Renal pelvis (tissue), 4 donors: Measurements from ENCODE around the gene CECR2. TPM values are rescaled to one million over a fixed set of nuclear protein-coding genes. Genes with fewer than 3 reads are reported as not detected.
"Not testable (repeated sequence)": the region's sequence is repeated elsewhere in the genome, so short reads cannot be mapped to it uniquely, and the experiment has no call there.

Experiments
- DNase-seq: peaks from one replicate; pipeline ENCODE4 v3.0.0-alpha.2; 2013
- polyA plus RNA-seq, 3 donors: library from polyadenylated mRNA; unstranded; fragments of 120-200 nt; gene quantifications; one replicate each; pipeline ENCODE4 v1.2.1, GENCODE V29; 2013; ENCODE audit not compliant: insufficient read length in 3 of 3

Gene CECR2
- polyA plus RNA-seq, 3 donors = 12.3 to 23.0 (median 21.7) TPM

- no peak for DNase-seq
Measured at GRCh38 chr22:17400305-17400704, 31.0 kb downstream of the CECR2 start.

GRCh38 chr22:17401728-17402127 is 32.5 kb downstream of the CECR2 start:
- DNase-seq = no peak

GRCh38 chr22:17402293-17402692 is 33.0 kb downstream of the CECR2 start:
- no peak for DNase-seq

GRCh38 chr22:17403906-17404305 is 34.6 kb downstream of the CECR2 start:
- DNase-seq = no peak

GRCh38 chr22:17407643-17408042 is 38.4 kb downstream of the CECR2 start:
- no peak for DNase-seq

- DNase-seq = no peak
Measured at GRCh38 chr22:17410576-17410975, 41.3 kb downstream of the CECR2 start.

- no peak for DNase-seq
Measured at GRCh38 chr22:17411213-17411612, 42.0 kb downstream of the CECR2 start.

GRCh38 chr22:17412232-17412631 is 43.0 kb downstream of the CECR2 start:
- no peak for DNase-seq

GRCh38 chr22:17418890-17419324 is 49.6 kb downstream of the CECR2 start:
- DNase-seq = no peak

- no peak for DNase-seq
Measured at GRCh38 chr22:17419348-17419747, 50.1 kb downstream of the CECR2 start.

- DNase-seq = no peak
Measured at GRCh38 chr22:17422736-17423343, 53.6 kb downstream of the CECR2 start.

GRCh38 chr22:17423616-17424015 is 54.4 kb downstream of the CECR2 start:
- no peak for DNase-seq

- not testable (repeated sequence) for DNase-seq
Measured at GRCh38 chr22:17427528-17427927, 58.3 kb downstream of the CECR2 start.

- no peak for DNase-seq
Measured at GRCh38 chr22:17429516-17429915, 60.3 kb downstream of the CECR2 start.

GRCh38 chr22:17430412-17430811 is 61.2 kb downstream of the CECR2 start:
- no peak for DNase-seq

GRCh38 chr22:17431179-17431578 is 61.9 kb downstream of the CECR2 start:
- no peak for DNase-seq

GRCh38 chr22:17434856-17435255 is 65.6 kb downstream of the CECR2 start:
- no peak for DNase-seq

- no peak for DNase-seq
Measured at GRCh38 chr22:17435375-17435774, 66.1 kb downstream of the CECR2 start.

- DNase-seq = no peak
Measured at GRCh38 chr22:17436382-17436980, 67.2 kb downstream of the CECR2 start.

- DNase-seq = no peak
Measured at GRCh38 chr22:17436981-17437412, 67.7 kb downstream of the CECR2 start.

- DNase-seq = no peak
Measured at GRCh38 chr22:17438026-17438425, 68.8 kb downstream of the CECR2 start.

GRCh38 chr22:17441326-17441725 is 72.1 kb downstream of the CECR2 start:
- DNase-seq = no peak

- no peak for DNase-seq
Measured at GRCh38 chr22:17443405-17444203, 74.3 kb downstream of the CECR2 start.
